HT-29 (cell line): ENCODE measurements around the gene COL18A1. TPM values are rescaled to one million over a fixed set of nuclear protein-coding genes. Genes with fewer than 3 reads are reported as not detected.
"Not testable (repeated sequence)": the region's sequence is repeated elsewhere in the genome, so short reads cannot be mapped to it uniquely, and the experiment has no call there.

ENCODE experiments used
- DNase-seq: peaks from one replicate; pipeline ENCODE4 v3.0.0-alpha.2; 2015; ENCODE audit warnings: low spot score
- total RNA-seq: library from RNA; depleted of rRNA; stranded (reverse); fragments of >200 nt; shearing (Covaris generic); gene quantifications from 2 replicates; pipeline ENCODE4 v1.2.3, GENCODE V29; 2014

COL18A1 gene
- total RNA-seq, 1 experiment from 2014 or later, result 27.7 TPM

DNA sequence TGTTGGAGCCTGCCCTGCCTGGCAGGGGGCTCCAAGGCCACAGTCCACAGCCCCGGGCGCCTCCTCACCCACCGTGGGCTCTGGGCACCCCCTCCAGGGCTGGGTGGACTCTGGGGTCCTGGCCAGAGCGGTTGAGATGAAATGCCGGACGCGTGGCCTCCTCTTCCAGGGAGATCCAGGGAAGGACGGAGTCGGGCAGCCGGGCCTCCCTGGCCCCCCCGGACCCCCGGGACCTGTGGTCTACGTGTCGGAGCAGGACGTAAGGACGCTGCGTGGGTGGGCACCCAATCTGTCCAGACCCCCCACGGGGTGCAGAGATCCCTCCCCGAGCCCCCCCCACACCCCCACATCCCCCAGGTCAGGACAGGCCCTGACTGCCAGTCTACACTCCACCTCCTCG, 86.1 kb downstream of the COL18A1 start:
- DNase-seq, result no peak

DNA sequence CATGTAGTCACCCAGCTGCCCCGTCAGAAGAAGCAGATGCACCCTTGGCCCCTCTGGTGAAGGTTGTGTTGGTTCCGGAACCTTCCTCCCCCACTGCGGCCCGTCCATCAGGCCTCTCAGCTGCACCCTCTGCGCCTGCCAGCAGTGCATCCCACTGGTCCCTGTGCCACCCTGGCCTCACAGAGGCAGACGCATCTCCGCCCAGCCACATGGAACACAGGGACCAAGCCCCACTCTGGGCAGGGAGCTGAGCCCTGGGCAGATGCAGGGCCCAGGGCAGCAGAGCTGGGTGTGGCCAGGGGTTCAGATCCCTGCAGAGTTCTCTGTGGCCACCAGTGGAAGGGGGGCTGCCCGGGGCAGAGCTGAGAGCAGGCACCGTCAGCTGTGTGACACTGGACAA, 86.7 kb downstream of the COL18A1 start:
- no peak for DNase-seq

DNA sequence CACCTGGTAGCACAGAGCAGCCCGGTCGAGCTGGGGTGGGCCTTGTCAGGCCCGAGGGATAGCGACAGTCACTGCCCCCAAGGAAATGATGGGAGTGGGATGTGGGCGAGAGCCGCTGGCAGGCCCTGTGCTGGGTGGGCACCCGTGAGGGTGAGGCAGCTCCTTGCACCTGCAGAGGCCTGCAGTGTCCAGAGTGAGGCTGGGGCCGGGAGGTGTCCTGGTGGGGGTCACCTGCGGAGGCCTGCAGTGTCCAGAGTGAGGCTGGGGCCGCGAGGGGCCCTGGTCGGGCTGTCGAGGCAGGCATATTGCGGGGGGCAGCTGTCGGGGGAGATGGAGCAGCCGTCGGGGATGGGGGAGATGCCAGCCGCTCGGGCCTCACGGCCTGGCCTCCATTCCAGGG, 87.8 kb downstream of the COL18A1 start:
- no peak for DNase-seq

DNA sequence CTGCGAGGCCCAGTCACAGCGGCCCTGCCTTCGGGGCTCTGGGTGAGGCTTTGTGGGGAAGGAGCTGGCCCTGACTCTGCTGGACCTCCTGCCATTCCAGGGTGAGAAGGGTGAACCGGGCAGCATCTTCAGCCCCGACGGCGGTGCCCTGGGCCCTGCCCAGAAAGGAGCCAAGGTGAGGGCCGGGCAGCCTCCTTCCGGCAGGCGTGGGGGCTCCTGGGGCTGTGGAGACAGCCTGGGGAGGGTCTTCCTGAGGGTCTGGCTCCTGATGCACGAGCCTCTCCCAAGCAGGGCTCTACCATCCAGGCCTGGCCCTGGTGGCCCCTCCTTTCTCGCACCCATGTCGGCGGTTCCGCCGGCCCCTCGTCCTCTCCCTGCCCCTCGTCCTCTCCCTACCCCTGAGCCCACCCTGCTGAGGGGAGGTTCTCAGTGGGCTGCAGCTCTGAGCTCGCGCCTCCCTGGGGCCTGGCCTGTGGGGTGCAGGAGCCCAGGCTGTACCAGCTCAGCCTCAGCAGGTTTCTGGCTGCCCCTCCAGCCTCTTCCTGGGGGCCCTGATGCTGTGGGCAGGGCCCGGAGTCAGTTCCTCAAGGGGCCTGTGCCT, 88.5 kb downstream of the COL18A1 start:
- no peak for DNase-seq

DNA sequence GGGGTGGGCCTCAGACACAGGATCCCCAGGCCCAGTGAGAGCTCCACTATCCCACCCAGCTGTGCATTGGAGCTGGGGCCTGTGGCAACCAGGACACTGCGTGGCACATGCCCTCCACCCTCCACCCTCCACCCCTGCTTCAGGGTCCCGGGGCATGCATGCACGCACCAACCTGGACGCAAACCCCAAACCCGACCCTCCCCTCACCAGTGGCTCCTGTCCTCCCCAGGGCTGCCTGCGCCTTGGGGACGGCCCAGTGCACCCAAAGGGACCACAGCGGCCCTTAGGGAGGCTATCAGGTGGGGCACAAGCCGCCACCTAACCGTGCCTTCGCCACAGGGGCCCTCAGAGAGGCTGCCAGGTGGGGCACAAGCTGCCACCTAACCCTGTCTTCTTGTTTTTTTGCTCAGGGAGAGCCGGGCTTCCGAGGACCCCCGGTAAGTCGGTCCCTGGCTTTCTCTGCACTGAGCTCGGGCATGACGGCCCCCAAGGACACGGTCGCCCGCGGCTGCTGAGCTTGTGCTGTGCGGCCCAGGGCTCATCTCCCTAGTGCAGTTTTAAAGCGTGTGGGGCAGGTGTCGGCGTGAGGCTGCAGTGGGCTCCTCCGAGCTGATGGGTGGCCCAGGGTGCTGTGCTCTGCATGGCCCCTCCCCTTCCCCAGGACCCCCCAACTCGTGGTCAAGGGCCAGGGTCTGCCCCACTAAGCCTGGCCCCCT, 89.3 kb downstream of the COL18A1 start:
- no peak for DNase-seq

DNA sequence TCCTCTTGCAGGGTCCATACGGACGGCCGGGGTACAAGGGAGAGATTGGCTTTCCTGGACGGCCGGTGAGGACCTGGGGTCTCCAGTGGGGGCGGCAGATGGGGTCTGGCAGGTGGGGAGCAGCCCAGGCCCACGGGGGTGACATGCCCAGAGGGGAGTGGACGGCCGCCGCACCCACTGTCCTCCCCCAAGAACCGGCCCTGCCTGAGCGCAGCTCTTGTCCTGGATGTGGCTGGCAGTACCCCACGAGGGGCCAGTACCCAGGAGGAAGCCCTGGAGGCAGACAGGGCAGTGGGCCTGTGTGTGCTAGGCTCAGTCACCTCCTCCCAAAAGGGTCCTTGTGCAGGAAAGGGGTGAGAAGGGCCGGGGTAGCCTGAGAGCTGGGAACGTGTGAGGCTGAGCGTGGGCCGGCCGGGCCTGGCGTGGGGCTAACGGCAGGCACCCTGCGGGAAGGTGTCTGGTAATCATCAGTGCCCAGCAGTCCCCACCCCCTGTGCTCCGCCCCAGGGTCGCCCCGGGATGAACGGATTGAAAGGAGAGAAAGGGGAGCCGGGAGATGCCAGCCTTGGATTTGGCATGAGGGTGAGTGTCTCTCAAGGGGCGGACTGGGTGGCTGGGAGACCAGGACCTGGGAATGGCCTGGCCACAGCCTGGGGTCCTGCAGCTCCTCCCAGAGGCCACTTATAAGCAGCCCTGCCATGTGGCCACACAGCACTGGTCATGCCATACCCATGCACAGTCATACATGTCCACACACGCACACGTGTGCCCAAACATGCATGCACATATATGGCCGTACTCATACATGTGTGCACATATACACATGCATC, 90.1 kb downstream of the COL18A1 start:
- DNase-seq, result no peak

DNA sequence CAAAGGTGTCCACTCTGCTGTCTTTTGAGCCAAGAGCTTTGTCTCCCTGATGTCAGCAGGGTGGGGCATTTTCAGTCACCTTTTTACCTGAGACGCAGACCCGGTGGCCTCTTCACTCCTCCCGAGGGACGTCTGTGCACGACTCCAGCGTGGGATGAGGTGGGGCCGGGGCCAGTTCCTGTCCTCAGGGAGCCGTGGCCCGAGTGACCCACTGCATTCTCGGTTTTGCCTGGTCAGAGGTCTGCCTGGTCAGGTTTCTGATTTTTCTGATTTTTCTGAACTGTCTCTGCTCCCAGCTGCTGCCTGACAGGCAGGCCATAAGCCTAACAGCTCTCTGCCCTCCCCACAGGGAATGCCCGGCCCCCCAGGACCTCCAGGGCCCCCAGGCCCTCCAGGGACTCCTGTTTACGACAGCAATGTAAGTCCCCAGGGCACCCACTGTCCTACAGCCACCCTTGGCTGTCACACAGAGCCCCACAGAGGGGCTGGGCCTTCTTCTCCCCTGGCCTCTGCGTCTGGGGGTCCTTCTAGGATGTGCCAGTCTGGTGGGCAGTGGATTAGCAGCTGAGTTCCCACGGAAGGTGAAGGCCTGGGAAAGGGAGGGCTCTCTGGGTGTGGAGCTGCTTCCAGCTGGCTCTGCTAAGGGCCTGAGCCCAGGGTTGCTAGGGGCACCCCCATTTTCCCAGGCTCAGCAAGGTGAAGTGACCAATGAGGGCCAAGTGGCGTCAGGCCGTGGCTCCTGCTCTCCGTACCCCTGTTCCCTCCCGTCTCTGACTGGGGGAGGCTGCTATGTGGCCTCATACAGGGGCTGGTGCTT, 91.4 kb downstream of the COL18A1 start:
- DNase-seq, result no peak

DNA sequence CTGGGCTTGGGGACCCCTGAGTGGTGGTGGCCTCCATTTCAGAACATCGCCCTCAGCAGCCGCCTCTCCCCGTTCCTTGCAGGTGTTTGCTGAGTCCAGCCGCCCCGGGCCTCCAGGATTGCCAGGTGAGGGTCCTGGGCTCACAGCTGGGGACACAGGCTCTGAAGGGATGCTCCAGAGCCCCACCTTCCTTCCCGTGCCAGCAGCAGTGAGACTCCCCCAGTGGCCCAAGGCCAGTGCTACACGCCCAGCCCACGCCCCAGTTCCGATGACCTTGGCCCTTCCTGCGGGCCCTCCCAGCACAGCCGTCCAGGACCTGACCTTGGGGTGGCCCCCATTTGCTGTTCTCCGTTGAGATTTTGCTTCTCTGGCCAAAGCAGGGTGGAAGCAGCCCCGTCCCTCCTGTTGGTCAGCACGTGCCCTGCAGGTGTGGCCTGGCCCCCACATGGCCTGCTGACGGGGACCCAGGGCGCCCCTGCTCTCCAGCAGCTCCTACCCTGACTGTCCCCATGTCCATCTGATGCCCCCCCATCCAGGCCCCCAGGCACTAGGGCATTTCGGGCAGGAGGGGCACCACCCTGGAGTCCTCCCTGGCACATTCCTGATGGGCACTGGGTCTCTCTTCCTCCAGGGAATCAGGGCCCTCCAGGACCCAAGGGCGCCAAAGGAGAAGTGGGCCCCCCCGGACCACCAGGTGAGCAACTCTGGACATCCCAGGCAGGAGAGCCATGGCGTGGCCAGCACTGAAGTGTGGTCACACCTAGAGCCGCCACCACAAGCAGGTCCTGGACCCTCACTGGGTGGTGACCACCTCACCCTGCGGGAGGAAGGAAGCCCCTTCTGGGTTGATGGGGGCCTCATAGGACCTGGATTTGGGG, 92.2 kb downstream of the COL18A1 start:
- no peak for DNase-seq

DNA sequence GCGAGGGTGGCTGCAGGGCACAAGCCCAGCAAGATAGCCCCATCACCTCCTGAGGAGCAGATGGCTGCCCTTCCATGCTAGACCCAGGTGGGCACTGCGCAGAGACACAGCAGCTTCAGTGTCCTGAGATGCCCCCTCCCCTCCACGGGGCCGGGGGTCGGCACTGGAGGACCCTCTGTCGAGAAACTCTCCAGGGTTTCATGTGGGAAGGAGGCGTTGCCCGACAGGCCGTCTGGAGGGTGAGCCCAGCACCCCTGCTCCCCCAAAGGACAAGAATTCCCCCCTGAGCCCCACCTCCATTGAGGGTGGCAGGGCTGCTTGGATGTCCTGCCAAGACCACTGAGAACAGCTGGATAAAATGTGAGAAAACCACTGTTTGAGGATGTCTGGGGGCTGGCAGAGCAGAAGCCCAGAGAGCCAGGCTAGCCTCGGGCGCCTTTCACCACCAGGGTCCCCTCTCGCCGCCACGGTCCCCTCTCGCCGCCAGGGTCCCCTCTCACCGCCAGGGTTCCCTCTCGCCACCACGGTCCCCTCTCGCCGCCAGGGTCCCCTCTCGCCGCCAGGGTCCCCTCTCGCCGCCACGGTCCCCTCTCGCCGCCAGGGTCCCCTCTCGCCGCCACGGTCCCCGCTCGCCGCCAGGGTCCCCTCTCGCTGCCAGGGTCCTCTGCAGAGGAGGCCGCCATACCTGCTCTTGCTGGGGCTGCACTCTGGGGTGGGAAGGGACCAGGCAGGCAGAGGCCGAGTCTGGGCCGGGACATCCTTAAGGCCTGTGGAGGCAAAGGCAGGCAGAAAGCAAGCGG, 93.1 kb downstream of the COL18A1 start:
- no peak for DNase-seq

DNA sequence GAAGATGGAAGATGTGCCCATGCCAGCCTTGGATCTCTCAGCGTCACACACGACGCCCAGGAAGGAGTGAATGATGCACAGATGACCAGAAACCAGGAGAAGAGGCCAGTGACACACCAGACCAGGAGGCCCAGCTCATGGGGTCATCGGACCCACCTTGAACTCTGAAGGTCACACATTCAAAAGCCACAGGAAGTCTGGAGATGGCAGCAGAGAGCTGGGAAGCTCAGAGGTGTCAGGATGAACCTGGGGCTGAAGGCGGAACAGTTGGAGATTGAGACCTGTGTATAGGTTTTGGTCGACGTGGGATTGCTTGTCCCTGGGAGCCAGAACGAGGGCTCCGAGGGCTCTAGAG, 93.7 kb downstream of the COL18A1 start:
- DNase-seq, result no peak

DNA sequence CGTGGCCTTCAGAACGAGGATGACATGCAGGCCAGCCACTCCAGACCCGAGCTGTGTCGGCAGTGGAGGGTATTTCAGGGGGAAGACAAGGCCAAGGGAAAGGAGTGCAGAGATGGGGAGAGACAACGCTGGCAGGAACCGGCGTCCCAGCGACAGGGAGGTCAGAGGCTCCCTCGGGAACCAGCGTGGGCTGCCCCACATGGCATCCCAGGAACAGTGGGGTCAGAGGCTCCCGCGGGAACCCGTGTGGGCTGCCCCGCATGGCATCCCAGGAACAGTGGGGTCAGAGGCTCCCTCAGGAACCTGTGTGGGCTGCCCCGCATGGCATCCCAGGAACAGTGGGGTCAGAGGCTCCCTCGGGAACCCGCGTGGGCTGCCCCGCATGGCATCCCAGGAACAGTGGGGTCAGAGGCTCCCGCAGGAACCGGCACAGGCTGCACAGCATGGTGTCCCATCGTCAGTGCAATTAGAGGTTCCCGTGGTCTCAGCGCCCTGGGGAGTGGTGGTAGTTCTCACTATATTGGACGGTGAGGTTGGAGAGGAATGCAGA, 94.3 kb downstream of the COL18A1 start:
- no peak for DNase-seq

DNA sequence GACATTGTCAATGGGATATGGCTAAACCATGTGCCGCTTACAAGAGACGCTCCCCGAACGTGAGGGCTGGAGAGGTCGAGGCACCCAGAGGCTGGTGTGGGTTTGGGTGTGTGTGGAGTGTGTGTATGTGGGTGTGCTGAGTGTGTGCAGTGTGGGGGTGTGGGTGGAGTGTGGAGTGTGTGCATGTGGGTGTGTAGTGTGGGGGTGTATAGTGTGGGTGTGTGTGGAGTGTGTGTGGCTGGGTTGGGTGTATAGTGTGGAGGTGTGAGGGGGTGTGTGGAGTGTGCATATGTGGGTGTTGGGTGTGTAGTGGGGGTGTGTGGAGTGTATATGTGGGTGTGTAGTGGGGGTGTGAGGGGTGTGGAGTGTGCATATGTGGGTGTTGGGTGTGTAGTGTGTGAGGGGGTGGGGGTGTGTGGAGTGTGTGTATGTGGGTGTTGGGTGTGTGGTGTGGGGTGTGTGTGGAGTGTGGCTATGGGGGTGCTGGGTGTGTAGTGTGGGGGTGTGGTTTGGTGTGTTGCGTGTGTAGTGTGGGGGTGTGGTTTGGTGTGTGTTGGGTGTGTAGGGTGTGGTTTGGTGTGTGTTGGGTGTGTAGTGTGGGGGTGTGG, 95.1 kb downstream of the COL18A1 start:
- DNase-seq, result no peak

DNA sequence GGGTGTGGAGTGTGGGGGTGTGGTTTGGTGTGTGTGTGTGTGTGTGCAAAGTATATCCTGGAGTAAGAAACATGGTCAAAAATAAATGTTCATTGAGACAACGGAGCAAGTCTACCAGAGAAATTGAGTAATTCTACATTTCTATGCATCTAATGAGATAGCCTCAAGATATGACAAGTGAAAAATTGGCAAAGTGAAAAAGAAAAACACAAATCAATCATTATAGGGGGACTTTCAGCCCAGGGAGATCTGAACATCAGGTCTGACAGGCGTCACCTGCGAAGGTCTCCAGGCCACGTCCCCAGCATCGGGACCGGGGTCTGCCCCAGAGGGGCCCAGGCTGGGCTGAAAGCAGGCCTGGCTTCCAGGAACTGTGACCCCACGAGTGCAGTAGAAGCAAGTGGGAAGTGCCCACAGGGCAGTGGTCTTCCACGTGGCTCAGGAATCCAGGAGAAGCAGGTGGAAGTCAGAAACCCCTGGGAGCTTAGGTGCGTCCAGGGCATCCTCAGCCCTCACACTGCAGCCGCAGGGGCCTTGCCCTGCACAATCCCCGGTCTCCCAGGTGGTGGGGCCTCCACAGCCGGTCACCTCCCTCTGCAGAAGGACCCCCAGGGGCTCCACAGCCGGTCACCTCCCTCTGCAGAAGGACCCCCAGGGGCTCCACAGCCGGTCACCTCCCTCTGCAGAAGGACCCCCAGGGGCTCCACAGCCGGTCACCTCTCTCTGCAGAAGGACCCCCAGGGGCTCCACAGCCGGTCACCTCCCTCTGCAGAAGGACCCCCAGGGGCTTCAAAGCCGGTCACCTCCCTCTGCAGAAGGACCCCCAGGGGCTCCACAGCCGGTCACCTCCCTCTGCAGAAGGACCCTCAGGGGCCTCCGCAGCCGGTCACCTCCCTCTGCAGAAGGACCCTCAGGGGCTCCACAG, 96.4 kb downstream of the COL18A1 start:
- not testable (repeated sequence) for DNase-seq

DNA sequence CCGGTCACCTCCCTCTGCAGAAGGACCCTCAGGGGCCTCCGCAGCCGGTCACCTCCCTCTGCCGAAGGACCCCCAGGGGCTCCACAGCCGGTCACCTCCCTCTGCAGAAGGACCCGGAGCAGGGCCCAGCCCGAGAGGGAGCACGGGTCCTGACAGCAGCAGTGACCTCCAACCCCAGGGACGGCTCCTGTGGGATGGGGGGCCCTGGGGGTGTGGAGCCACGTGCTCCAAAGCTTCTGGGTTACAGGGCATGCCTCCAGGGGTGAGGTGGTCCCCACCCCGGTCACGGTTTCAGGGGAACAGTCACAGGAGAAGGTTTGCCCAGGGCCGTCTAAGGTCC, 97.0 kb downstream of the COL18A1 start:
- no peak for DNase-seq

DNA sequence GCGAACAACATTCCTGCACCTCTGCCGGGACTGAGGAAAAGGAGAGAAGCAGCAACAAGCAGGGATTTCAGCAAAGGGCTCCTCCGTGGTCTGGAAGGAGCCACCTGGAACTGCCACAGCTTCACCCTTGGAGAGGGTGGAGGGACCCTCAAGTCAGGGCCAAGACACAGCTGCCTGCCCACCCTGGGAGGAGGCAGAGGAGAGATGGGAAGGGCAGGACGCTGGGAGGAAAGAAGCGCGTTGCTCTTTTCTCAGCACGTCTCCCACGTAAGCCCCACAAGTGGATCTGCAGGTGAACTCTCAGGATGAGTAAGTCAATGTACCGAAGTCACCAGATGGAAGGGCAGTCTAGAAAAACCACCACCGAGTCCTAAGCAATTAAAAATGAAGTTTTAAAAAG, 97.6 kb downstream of the COL18A1 start:
- no peak for DNase-seq

DNA sequence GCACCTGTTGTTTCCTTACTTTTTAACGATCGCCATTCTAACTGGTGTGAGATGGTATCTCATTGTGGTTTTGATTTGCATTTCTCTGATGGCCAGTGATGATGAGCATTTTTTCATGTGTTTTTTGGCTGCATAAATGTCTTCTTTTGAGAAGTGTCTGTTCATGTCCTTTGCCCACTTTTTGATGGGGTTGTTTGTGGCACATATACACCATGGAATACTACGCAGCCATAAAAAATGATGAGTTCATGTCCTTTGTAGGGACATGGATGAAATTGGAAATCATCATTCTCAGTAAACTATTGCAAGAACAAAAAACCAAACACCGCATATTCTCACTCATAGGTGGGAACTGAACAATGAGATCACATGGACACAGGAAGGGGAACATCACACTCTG, 98.3 kb downstream of the COL18A1 start:
- DNase-seq, result not testable (repeated sequence)

DNA sequence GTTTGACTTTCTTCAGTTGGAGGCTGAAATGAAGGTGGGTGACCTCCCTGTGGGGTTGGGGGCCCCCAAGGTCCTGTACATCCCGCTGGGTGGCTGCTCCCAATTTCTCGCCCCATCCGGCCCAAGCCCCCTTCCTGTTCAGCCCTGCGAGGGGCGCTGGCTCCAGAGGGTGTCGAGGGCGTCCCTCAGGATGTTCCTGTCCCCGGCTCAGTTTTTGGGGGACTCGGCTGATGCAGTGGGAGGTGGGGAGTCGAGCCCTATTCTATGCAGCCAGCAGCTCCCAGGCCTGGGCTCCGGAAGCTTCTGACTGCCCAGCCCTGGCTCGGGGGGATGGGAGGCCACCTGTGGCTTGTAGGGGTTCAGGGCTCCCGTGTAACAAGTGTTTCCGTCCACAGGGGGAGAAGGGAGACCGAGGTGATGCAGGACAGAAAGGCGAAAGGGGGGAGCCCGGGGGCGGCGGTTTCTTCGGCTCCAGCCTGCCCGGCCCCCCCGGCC, 99.1 kb downstream of the COL18A1 start:
- no peak for DNase-seq
